ENCODE data around the gene MRGPRF. TPM values are rescaled to one million over a fixed set of nuclear protein-coding genes. Genes with fewer than 3 reads are reported as not detected.
A peak's percentile ranks its signal among the peaks of the same experiment; 100 is the strongest.

MRGPRF gene
- total RNA-seq, 1 donor from 2014 or later = 209 TPM

GRCh38 chr11:69003301-69003865 is 9.7 kb downstream of the MRGPRF start:
- TF ChIP-seq CTCF (IDR thresholded peaks at IDR 0.05) = no peak
- H3K4me3 ChIP-seq = no peak overlapping the region
- no peaks in the 10 kb centered on the region for H3K27me3 ChIP-seq
- intact Hi-C loops (cut with DNase I) = loop anchor here (5.0 to 10.0 kb wide), 2 partner anchors 84 to 291 kb away; partner anchors contain the start of gene MYEOV
- H3K9me3 ChIP-seq = no peaks in the 10 kb centered on the region
- H3K27ac ChIP-seq = peak overlapping the region; percentile 82 to 95
- H3K4me1 ChIP-seq = peaks cover 36 to 71% of the 10 kb centered on the region in 2 donors
- DNase-seq (ENCODE audit: low spot score in 2 of 2) = peak in 1 of 2 donors; percentile 61
- H3K36me3 ChIP-seq = peaks cover 51 to 55% of the 10 kb centered on the region in 2 donors

- intact Hi-C loops (cut with DNase I) = loop anchor here (5.0 to 10.0 kb wide), 2 partner anchors 85 to 292 kb away; partner anchors contain the start of gene MYEOV
- no peak for TF ChIP-seq CTCF (IDR thresholded peaks at IDR 0.05)
- peak in 1 of 2 donors; percentile 59 for DNase-seq (ENCODE audit: low spot score in 2 of 2)
- no peaks in the 10 kb centered on the region for H3K27me3 ChIP-seq
- H3K9me3 ChIP-seq = no peaks in the 10 kb centered on the region
- peaks cover 31 to 67% of the 10 kb centered on the region in 2 donors for H3K4me1 ChIP-seq
- H3K27ac ChIP-seq = peak overlapping the region; percentile 82 to 95
- H3K4me3 ChIP-seq = no peak overlapping the region
- H3K36me3 ChIP-seq = peaks cover 44 to 50% of the 10 kb centered on the region in 2 donors
Observed at GRCh38 chr11:69002570-69003231, 10.3 kb downstream of the MRGPRF start.

GRCh38 chr11:69002110-69002569 is 10.9 kb downstream of the MRGPRF start:
- DNase-seq (ENCODE audit: low spot score in 2 of 2) = peak in 1 of 2 donors; percentile 78
- H3K36me3 ChIP-seq = peaks cover 41 to 44% of the 10 kb centered on the region in 2 donors
- H3K4me1 ChIP-seq = peaks cover 30 to 62% of the 10 kb centered on the region in 2 donors
- H3K27ac ChIP-seq = peak overlapping the region; percentile 82 to 95
- intact Hi-C loops (cut with DNase I) = loop anchor here (5.0 to 10.0 kb wide), 2 partner anchors 85 to 293 kb away; partner anchors contain the start of gene MYEOV
- TF ChIP-seq CTCF (IDR thresholded peaks at IDR 0.05) = no peak
- no peak overlapping the region for H3K4me3 ChIP-seq
- H3K9me3 ChIP-seq = no peaks in the 10 kb centered on the region
- no peaks in the 10 kb centered on the region for H3K27me3 ChIP-seq

GRCh38 chr11:69001243-69002081 is 11.6 kb downstream of the MRGPRF start:
- H3K4me1 ChIP-seq = peaks cover 30 to 60% of the 10 kb centered on the region in 2 donors

More at GRCh38 chr11:69001243-69002081, 11.6 kb downstream of the MRGPRF start:
- intact Hi-C loops (cut with DNase I) = loop anchor here (1.0 to 10.0 kb wide), 5 partner anchors 10 to 293 kb away; partner anchors contain the start of genes MYEOV and TPCN2
- no peaks in the 10 kb centered on the region for H3K9me3 ChIP-seq
- peak overlapping the region; percentile 82 to 95 for H3K27ac ChIP-seq
- peak in 1 of 2 donors; percentile 64 for DNase-seq (ENCODE audit: low spot score in 2 of 2)
- peaks cover 37 to 38% of the 10 kb centered on the region in 2 donors for H3K36me3 ChIP-seq
- H3K27me3 ChIP-seq = no peaks in the 10 kb centered on the region
- no peak for TF ChIP-seq CTCF (IDR thresholded peaks at IDR 0.05)
- H3K4me3 ChIP-seq = no peak overlapping the region

Data from ascending aorta (tissue), 2 donors.